Globus pallidus (tissue), 1 donor: ENCODE data around the gene UBE2I.
A peak's percentile ranks its signal among the peaks of the same experiment; 100 is the strongest.
"Not testable (repeated sequence)": the region's sequence is repeated elsewhere in the genome, so short reads cannot be mapped to it uniquely, and the experiment has no call there.

Experiments
- DNase-seq: peaks from one replicate; pipeline ENCODE4 v3.0.0-alpha.2; 2015; ENCODE audit warnings: low spot score

UBE2I gene

GRCh38 chr16:1293921-1294656 is 15.3 kb upstream of the UBE2I start:
- no peak for DNase-seq

- no peak for DNase-seq
These were observed 14.0 kb upstream of the UBE2I start for GRCh38 chr16:1295465-1295864.

GRCh38 chr16:1296688-1297017 is 12.8 kb upstream of the UBE2I start:
- DNase-seq = not testable (repeated sequence)

GRCh38 chr16:1297018-1297696 is 12.3 kb upstream of the UBE2I start:
- no peak for DNase-seq

GRCh38 chr16:1298406-1298805 is 11.0 kb upstream of the UBE2I start:
- no peak for DNase-seq

GRCh38 chr16:1299012-1299867 is 10.2 kb upstream of the UBE2I start:
- no peak for DNase-seq

GRCh38 chr16:1299868-1300203 is 9.6 kb upstream of the UBE2I start:
- no peak for DNase-seq

GRCh38 chr16:1300664-1301476 is 8.6 kb upstream of the UBE2I start:
- no peak for DNase-seq

- no peak for DNase-seq
These were observed 7.9 kb upstream of the UBE2I start for GRCh38 chr16:1301562-1301961.

- no peak for DNase-seq
These were observed 3.6 kb upstream of the UBE2I start for GRCh38 chr16:1305823-1306222.

- DNase-seq = no peak
These were observed 3.1 kb upstream of the UBE2I start for GRCh38 chr16:1306334-1306733.

- DNase-seq = no peak
These were observed 1.1 kb upstream of the UBE2I start for GRCh38 chr16:1308036-1308976.

- DNase-seq = peak; percentile 17
These were observed 724 bp downstream of the UBE2I start for GRCh38 chr16:1309888-1310831.

- no peak for DNase-seq
These were observed 1.4 kb downstream of the UBE2I start for GRCh38 chr16:1310832-1311200.

GRCh38 chr16:1311212-1311737 is 1.8 kb downstream of the UBE2I start:
- no peak for DNase-seq

- no peak for DNase-seq
These were observed 2.5 kb downstream of the UBE2I start for GRCh38 chr16:1311738-1312466.

GRCh38 chr16:1312467-1312816 is 3.0 kb downstream of the UBE2I start:
- DNase-seq = no peak

- DNase-seq = no peak
These were observed 3.5 kb downstream of the UBE2I start for GRCh38 chr16:1312903-1313302.

- DNase-seq = no peak
These were observed 4.4 kb downstream of the UBE2I start for GRCh38 chr16:1313721-1314369.
